NCI-H187 treated with DMSO at 0.1 percent for 48 hours (cell line): ENCODE measurements around the gene HECW1.
"Not testable (repeated sequence)": the region's sequence is repeated elsewhere in the genome, so short reads cannot be mapped to it uniquely, and the experiment has no call there.

Source experiments
- DNase-seq: peaks from one replicate; lab custom pipeline; 2025; lab: John Stamatoyannopoulos, UW

HECW1 gene

DNA sequence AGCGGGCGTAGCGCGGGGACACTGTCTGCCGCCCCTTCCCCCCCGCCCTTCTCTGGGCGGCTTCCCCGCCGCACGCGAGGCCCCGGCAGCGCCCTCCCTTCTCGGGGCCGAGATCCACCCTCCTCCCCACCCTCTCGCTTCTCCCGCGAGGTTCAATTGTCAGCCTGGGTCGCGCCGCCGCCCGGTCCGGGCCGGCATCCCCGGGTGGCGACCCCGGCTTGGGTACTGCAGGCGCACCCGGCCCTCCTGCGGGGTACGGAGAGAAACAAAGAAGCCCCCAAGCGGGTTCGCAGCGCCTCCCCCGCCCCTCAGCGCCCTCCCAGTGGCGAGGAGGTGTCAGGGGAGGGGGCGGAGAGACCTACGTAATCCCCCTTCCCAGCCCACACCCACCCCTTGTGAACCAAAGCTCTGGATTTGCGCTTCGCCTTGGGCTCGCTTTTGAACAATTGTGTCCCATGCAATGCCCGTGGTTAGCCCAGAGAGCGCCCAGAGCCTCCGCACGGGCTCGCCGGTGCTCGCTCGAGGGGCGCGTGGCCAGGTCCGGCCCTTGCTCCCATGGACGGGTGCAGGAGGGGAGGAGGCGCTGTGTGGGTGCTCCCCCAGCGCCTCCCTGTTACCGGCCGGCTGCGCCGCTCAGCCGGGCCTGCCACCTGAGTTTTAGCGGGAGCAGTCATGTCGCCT is 634 bp downstream of the HECW1 start:
- DNase-seq = no peak

DNA sequence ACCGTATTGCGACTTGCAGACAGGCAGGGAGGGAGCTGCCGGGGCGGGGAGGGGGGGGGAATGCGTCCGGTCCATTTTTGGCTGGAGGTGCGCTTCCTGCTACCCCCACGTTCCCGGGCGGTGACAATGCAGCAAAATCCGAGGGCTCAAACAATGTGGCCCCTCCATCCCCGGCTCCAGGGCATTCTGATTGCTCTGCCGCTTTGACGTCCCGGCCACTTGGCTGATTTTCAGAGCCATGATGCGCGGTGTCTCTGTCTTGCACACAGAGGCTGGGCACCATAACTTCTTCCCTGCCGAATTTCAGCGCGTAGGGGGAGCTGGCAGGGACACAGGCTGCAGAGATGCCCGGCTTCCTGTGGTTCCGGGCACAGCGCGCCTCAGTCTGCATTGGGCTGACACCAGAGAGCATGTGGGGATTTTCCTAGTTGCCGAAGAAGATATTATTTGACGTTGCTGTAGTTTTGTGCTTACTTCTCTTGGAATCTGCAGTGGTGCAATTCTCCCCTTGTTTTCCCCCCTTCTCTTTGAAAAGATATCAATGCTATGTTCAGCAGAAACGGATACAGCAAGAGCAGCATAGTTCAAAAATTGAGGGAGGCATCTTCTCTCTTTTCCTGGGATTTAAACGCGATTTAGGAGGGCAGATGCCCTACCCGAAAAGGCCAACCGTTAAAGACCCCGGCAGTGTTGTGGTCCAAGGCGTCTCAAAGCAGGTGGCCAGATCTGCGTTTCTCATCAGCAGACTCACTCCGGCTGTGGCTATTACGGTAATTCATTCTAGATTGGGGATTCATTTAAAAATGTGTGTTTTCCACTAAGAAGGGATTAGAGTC is 1.4 kb downstream of the HECW1 start:
- no peak for DNase-seq

DNA sequence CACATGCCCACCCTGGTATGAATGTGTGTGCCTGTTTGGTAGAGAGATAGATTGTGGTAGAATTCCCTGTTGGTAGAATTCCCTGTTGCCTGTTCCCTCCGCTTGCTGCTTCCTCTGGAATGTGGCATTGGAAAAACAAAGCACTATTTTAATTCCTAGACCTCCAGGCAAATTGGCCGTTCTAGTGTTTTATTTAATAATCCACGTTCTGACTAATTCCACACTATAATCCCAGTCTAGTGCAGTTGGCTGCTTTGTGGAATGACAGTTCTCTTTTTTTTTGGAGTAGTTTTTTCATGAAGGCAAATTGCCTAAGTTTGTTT is 2.0 kb downstream of the HECW1 start:
- no peak for DNase-seq

DNA sequence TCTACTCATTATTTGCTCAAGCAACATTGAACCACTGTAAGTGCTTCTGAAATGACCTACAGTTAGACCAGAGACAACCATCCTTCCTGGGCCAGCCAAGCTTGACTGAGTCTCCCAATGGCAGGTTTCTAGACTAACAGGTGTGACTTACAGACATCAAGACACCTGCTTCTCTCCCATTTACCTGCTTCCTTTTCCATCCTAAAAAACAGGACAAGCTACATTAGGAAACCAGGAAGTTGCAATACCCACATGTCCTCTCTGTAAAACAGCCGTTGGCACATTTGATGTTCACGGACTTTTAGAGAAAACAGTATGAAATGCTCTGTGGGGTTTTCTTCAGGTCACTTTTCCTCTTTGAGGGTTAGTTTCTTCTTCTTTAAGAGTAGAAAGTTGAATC is 4.0 kb downstream of the HECW1 start:
- no peak for DNase-seq

DNA sequence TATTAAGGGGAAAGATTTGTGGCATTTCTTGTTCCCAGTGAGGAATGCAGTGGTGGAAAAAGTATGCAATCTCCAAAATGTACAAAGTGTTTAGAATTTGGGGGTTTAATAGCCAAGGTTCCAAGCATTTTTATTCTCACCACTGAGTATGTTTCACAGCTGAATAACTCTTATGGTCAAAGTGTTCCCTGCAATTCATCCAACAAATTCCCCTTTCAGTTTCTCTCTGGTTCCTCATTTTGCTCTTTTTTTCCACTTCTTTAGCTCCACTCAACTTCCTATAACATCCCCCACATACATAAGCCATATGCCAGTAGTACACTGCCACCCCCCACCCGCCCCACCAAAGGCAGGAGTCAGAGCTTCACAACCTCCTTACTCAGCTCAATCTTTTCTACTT is 4.6 kb downstream of the HECW1 start:
- DNase-seq = no peak

DNA sequence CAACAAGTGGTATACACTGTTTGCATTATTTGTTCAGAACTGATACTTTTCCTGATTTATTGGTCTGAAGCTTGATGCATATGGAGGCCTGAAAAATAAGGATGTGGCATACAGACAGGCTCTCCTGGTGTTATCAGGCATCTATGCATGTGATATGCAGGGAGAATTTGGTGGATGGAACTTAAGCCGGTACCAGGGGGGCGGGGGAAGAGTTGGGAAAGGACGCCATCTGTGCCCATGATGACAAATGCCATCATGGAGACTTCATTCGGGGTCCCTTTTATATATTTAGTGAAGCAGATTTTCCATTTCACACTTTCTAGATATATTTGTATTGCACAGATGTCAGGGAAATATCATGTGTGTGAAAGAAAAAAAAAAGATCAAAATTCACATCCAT is 5.4 kb downstream of the HECW1 start:
- DNase-seq = no peak

DNA sequence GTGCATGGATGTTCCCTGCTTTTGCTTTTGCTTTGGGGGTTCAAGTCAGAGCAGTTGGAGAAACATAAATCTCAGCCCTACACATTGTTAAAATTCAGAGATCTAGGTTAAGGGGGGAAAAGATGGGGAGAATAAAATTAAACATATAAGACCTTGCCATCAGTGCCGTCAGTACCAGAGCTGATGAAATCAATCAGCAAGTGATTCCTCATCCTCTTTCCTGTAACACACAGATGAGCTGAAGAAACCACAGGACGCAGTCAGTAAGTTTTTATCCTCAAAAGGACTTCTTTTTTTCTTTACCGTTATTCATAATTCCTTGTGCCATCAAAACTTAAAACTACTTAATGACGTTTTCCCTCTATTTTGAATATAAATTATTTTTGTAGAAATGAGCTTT is 5.9 kb downstream of the HECW1 start:
- no peak for DNase-seq

DNA sequence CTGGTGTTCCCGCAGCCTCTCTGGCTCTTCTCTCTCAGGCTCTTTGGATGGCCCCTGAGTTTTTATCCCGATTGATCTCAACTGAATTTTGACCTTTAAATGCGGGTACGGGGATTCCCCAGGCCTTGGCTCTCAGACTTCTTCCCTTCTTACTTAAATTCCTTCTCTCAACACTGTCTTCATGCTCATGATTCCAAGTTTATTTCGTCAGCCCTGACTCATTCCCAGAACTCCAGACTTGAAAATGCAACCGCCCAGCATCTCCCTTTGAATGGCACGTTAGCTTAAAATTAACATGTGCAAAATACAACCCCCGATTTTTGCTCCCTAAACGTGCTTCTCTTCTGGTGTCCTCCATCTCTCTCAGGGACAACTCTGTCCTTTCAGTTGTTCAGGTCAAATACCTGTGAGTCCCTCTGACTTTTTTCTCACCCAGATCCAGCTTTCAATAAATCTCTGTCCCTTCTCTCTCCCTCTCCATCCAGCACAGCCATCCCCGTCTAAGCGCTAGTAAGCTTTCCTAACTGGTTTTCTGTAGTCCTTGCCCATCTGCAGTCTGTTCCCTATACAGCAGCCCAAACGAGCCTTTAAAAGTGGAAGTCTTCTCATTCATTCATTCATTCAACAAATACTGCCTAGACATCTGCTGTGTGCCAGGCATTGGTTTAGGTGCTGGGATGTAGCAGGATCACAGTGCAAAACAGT is 7.1 kb downstream of the HECW1 start:
- DNase-seq = no peak

DNA sequence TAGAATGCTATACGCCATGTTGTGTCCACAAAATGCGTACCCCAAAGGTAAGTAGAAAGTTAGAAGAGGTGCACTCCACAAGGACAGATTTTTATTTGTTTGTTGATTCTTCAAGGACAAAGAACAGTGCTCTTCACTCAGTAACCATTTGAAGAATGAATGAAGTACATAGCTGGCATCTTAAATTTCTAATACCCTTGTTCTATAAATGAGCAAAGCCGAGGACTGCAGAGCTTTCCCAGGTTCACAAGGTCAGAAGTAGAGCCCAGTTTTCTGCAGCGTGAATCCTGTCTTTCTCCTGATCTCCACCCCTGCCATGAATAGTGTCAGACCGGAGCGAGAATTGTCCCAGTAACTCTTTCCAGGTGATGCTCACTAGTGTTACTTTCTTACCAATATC is 9.5 kb downstream of the HECW1 start:
- no peak for DNase-seq

DNA sequence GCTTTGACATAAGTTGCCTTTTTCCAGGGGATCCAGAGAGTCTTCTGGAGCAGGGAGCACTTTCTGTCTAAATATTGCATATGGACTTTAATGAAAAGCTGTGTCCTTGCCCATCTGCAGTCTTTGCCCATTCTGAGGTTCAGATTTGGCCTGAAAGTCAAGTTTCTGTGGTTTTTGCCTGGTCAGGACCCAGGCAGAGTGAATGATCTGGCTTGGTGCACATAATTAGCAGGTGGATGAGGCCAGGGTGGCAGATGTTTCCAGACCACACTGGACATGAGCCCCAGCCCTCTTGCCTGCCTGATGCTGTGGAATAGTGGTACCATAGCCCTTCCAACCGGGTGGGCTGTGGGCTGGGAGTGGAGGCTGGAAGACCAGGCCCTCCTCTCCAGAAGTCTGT is 11.0 kb downstream of the HECW1 start:
- no peak for DNase-seq

DNA sequence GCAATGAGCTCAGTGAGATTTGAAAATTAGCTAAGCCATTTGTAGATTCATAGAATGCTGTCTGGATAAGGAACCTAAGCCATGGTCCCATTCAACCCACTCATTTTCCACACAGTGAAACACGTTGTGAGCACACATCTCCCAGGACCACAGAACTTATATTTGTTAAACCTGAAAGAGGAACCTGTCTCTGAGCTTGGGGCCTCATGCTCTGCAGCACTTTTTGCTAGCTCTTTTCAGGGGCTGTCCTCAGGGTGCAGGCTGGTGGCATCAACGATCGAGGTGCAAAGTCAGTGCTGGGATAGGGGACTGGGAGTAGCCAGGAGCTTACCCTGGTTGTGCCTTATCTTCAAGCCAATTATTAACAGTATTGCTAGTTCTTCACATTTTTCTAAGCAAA is 11.9 kb downstream of the HECW1 start:
- DNase-seq = no peak

DNA sequence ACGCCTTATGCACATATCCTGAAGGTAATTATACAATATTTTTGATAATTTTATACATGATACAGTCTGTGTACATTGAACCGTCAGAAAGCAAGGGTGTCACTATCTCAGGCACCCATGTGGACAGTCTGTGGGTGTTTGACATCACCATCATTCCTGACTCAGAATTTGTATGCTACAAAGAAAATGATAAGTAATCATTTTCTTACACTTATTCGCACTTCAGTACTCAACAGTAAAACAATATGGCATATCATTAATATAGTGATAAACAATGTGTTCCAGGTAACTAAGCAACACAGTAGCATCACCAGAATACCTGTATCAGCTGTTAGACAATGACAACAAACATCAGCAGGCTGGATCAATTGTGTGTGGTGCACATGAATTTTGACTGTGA is 17.9 kb downstream of the HECW1 start:
- no peak for DNase-seq

DNA sequence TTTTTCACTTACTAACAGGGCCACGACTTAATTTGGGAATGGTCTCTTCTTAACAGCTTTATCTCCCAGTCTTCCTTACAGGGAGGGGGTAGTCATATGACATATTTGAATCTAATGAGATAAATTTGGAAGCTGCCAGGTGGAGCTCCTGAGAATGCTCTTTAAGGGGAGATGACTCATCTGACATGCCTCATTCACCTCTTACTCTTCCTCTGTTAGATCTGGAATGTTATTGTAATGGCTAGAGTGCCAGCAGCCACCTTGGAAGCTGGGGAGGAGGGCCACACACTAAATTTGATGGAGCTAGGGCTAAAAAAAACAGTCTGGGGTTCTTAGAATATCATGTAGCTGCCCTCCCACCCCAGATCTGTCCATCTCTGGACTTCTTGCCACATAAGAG is 22.7 kb downstream of the HECW1 start:
- DNase-seq = no peak

DNA sequence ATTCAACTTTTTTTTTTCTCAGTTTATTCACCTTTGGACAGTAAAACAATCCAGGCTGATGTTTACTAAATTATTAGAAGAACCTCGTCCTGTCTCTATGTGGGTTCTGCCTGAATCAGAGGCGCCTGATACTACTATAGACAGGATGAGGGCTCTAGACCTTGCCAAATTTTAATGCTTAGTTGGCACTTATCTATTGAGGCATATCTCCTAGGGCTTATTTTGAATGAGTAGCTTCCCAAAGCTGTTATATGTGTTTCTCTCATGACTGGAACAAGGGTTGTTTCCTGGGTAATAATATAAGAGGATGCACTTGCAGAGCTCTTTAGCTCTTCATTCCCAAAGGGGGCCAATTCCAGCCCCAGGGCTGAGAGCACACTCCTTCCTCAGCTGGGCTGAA is 23.6 kb downstream of the HECW1 start:
- DNase-seq = no peak

DNA sequence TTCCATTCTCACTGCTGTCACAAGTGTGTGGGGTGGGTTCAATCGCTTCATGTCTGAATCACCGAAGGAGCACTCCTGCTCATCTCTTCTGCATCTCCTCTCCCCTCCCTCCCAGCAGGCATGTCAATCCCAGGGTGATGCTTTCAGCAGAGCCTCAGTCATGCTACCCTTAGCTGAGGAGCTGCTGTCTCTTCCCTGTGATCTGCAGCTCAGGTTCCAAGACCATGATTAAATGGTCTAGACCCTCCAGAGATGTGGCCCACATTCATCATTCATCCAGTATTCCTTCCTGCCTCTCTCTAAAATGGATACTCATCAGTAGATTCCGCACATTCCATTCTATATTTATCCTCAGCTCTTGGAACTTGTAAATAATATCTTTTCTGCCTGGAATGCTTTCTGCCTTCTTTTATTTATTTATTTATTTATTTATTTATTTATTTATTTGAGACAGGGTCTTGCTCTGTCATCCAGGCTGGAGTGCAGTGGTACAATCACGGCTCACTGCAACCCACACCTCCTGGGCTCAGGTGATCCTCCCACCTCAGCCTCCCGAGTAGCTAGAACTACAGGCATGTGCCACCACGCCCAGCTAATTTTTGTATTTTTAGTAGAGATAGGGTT is 24.8 kb downstream of the HECW1 start:
- DNase-seq = not testable (repeated sequence)

DNA sequence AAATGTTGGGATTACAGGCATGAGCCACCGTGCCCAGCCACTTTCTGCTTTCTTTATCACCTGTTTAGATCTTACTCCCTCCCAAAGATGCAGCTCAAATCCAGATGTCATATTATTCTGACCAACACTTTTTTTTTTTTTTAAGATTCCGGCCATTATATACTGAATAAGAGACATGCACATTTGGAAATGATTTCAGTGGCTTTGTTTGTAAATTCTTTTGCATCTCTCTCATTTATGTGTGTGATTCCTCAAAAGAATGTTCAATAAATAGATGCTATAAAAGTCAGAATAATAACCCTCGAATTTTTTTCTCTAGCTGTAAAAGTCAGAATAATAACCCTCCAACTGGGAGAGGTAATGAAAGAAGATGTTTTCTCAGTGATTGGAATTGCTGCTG is 25.4 kb downstream of the HECW1 start:
- DNase-seq = no peak

DNA sequence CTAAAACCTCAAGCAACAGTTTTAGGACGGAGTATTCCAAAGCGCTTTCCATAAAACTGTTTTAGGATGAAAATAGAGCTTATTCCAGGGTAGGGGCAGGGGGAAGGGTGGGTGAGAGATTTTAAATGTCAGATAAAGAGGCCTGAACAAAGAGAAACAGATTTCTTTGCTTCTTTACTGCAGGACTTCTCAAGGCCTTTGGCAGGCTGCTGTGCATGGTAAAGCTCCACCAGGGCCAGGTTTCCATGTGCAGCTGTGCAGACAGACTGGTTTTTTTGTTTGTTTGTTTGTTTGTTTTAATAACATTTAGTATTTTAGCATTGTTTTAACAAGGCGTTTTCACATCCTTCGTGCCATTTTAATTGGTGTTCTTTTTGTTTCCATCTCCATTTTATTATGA is 26.3 kb downstream of the HECW1 start:
- DNase-seq = no peak

DNA sequence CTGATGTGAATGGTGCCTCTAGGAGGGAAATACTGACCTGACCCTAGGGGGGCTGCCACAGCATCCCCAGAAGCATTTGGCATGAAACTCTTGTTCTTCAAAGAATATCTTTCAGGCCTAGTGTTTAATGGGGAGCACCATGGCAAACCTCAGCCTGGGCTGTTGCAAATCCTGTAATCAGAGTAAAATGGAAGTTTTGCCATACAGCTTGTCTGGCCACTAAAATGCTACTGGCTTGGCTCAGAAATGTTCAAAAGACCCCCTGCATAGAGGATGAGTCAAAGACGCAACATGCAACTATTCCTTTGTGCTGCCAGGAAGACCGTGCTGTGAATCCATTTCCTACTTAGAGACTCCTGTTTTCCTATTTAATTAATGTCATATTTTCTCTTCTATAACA is 26.7 kb downstream of the HECW1 start:
- DNase-seq = no peak

DNA sequence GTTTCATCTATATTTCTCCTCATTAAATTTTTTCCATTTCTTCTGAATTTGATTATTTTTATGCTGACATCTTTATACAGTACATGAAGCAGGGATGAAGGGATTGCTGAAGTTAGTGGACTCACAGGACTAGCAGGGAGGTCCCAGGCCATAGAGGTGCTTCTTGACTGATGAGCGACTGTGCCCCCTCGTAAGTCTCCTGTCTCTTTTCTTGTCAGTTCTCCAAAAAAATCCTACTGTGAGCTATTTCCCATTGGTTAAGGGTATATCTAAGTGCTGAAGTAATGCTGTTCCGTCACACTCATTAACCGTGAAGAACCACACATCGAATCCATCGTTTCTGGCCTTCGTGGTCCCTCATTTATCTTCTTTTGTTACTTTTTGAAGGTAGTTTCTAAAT is 27.7 kb downstream of the HECW1 start:
- DNase-seq = no peak

DNA sequence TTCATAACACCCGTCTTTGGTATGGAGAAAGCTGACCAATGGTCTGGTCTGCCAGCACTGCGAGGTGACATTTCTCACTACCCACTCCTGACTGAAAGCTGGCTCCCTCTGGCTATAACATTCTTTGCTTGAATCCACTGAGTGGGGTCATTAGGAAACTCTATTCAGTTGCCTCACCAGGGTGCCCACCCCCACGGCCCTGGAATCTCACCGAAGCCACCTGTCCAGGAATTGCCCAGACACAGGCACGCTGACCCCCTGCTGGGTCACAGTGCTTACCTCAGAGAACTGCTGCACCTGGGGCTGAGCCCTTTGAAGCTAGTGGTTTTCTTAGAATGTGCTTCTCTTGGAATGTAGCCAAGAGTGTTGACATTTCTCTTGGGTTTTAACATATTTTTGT is 28.6 kb downstream of the HECW1 start:
- no peak for DNase-seq

DNA sequence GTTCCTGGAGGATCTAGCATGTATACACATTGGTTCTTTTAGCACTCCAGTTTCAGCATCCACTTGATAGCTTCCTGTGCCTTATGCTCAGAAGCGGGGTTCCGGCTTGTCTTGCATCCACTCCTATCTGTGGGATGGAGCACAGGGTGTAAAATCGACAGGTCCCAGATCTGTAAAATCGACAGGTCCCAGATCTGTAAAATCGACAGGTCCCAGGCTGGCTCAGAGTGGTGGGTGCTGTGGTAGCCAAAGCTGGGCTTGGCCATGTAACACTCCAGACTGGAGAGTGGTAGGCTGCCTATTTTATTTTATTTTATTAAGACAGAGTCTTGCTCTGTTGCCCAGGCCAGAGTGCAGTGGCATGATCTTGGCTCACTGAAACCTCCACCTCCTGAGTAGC is 30.3 kb downstream of the HECW1 start:
- no peak for DNase-seq

DNA sequence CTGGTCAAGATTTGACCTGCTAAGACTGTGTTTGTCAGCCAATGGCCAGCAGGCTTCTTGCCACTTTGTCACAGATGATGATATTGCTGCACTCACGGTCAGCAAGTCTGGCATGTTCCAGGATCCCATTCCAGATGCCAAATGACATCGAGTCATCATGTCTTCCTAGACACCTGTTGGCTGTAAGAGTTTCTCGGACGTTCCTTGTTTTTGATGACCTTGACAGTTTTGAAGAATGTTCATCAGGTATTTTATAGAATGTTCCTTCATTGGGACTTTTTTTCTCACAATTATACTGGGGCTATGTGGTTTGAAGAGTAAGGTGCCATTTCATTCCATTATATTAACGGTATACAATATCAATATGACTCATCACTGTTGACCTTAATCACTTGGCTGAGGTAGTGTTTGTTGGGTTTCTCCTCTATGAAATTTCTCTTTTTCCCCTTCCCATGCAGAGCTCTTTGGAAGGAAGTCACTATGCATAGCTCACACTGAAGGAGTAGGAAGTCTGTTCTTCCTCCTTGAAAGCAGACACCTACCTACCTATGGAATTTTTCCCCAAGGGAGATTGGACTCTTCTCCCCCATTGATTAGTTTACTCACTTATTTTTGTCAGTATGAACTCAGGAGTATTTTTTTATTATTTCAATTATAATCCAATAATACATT is 31.6 kb downstream of the HECW1 start:
- no peak for DNase-seq
